B cell (primary cell): ENCODE data around the gene SYNDIG1L. TPM values are rescaled to one million over a fixed set of nuclear protein-coding genes. Genes with fewer than 3 reads are reported as not detected.

Experiments used
- ATAC-seq: fragments of 200-7000 bp; cut with Tn5 transposase; one replicate; pipeline ENCODE4 v1.10.0; 2021; ENCODE audit warnings: low read depth, mild to moderate bottlenecking, moderate number of reproducible peaks, moderate library complexity
- CTCF ChIA-PET: fragments of 350-600 bp; sonication (Branson Sonifier 250); formaldehyde crosslinking; loops from one replicate; lab custom pipeline; 2021; ENCODE audit warnings: antibody characterized with exemption, inconsistent platforms; lab: Charles Lee
- POLR2A ChIA-PET: fragments of 350-600 bp; sonication (Branson Sonifier 250); formaldehyde crosslinking; loops from one replicate; lab custom pipeline; 2021; ENCODE audit warnings: antibody characterized with exemption; lab: Charles Lee
- DNase-seq: peaks from one replicate; pipeline ENCODE4 v3.0.0; 2013
- H2AFZ ChIP-seq: 2 replicates; pipeline ENCODE4 v1.6.1; 2012; ENCODE audit warnings: mild to moderate bottlenecking, low read depth, low read length; ENCODE audit not compliant: insufficient read depth, poor library complexity, severe bottlenecking
- H3K27ac ChIP-seq, 2 donors: 1 replicate in 1 of 2; 2 replicates in 1 of 2; pipeline ENCODE4 v1.5.1; 2012 to 2013; ENCODE audit warnings: low read length in 2 of 2, mild to moderate bottlenecking in 2 of 2, moderate library complexity in 1 of 2
- H3K27me3 ChIP-seq, 4 experiments: fragments of 200-600 bp in 1 of 4; sonication (generic) in 1 of 4; replicated peaks in 1 of 4; 1 replicate in 2 of 4; 2 replicates in 2 of 4; pipeline versions ENCODE4 v1.6.1 to v1.7.0; 2013 to 2016; ENCODE audit warnings: low read length in 3 of 4, mild to moderate bottlenecking in 2 of 4, mixed read lengths in 1 of 4, moderate library complexity in 1 of 4; ENCODE audit not compliant: insufficient read depth in 4 of 4, control insufficient read depth in 3 of 4; ENCODE audit errors: control extremely low read depth in 1 of 4
- H3K36me3 ChIP-seq, 2 experiments: replicated peaks in 1 of 2; 1 replicate in 1 of 2; 2 replicates in 1 of 2; pipeline versions ENCODE4 v1.6.1 to v1.7.1; 2013; ENCODE audit warnings: low read length in 1 of 2; ENCODE audit not compliant: insufficient read depth in 2 of 2, control insufficient read depth in 1 of 2; ENCODE audit errors: control extremely low read depth in 1 of 2, extremely low read depth in 1 of 2
- H3K4me1 ChIP-seq, 2 donors: fragments of 200-600 bp in 1 of 2; sonication (generic) in 1 of 2; 1 replicate in 1 of 2; 2 replicates in 1 of 2; pipeline versions ENCODE4 v1.5.1 to v1.6.1; 2013 to 2017; ENCODE audit warnings: low read length in 2 of 2; ENCODE audit not compliant: control insufficient read depth in 2 of 2, insufficient read depth in 2 of 2
- H3K4me2 ChIP-seq: replicated peaks from 2 replicates; pipeline ENCODE3; 2012; ENCODE audit warnings: mild to moderate bottlenecking, low read depth, low read length; ENCODE audit not compliant: poor library complexity, severe bottlenecking
- H3K4me3 ChIP-seq, 5 experiments: fragments of 200-600 bp in 1 of 5; sonication (generic) in 1 of 5; 1 replicate in 3 of 5; 2 replicates in 2 of 5; pipeline versions ENCODE4 v1.5.1 to v1.7.0; 2011 to 2016; ENCODE audit warnings: low read length in 4 of 5, mild to moderate bottlenecking in 4 of 5, low read depth in 2 of 5, control low read depth in 1 of 5, moderate library complexity in 1 of 5; ENCODE audit not compliant: insufficient read depth in 1 of 5; ENCODE audit errors: control extremely low read depth in 1 of 5, extremely low read depth in 1 of 5
- H3K79me2 ChIP-seq: fragments of 200-600 bp; sonication (generic); one replicate; pipeline ENCODE4 v1.6.0; 2016; ENCODE audit warnings: low read length; ENCODE audit not compliant: control insufficient read depth, insufficient read depth
- H3K9ac ChIP-seq: fragments of 200-600 bp; sonication (generic); 2 replicates; pipeline ENCODE4 v1.6.1; 2017; ENCODE audit warnings: mild to moderate bottlenecking, low read length, moderate library complexity
- H3K9me3 ChIP-seq, 3 donors: one replicate each; pipeline versions ENCODE4 v1.6.1 to v1.7.1; 2013; ENCODE audit warnings: low read length in 2 of 3; ENCODE audit not compliant: control insufficient read depth in 2 of 3, insufficient read depth in 1 of 3; ENCODE audit errors: control extremely low read depth in 1 of 3
- H4K20me1 ChIP-seq: 2 replicates; pipeline ENCODE4 v1.6.0; 2012; ENCODE audit warnings: mild to moderate bottlenecking, low read length; ENCODE audit not compliant: insufficient read depth, control insufficient read depth, poor library complexity, severe bottlenecking
- H3K27ac Mint-ChIP-seq: one replicate; pipeline ENCODE4 v1.8.0; 2021; ENCODE audit warnings: mixed read lengths
- H3K27me3 Mint-ChIP-seq: one replicate; pipeline ENCODE4 v1.8.0; 2021; ENCODE audit warnings: mixed read lengths
- H3K4me1 Mint-ChIP-seq: one replicate; pipeline ENCODE4 v1.8.0; 2021; ENCODE audit warnings: mixed read lengths
- H3K4me3 Mint-ChIP-seq: one replicate; pipeline ENCODE4 v1.8.0; 2021; ENCODE audit warnings: mixed read lengths
- H3K9me3 Mint-ChIP-seq: one replicate; pipeline ENCODE4 v1.8.0; 2022; ENCODE audit warnings: mixed read lengths; ENCODE audit not compliant: insufficient read depth
- EZH2 ChIP-seq: IDR thresholded peaks from 2 replicates; pipeline ENCODE4 v1.6.1; 2012; ENCODE audit warnings: borderline replicate concordance, low read depth, mild to moderate bottlenecking, moderate library complexity, low read length; ENCODE audit not compliant: insufficient read depth, poor library complexity, severe bottlenecking
- WGBS: methylation state at CpG from one replicate; pipeline ENCODE4 v1.1.5; 2013; ENCODE audit warnings: missing lambda C conversion rate; ENCODE audit not compliant: insufficient coverage; 5-methylcytosine and 5-hydroxymethylcytosine counted together
- intact Hi-C: fragments of 100-400 bp; cut with micrococcal nuclease; formaldehyde crosslinking; loops from one replicate; pipeline ENCODE4 v1.10.0; 2022
- polyA plus RNA-seq: library from polyadenylated mRNA; depleted of rRNA; stranded (reverse); fragments of >200 nt; gene quantifications from 2 replicates; pipeline ENCODE4 v1.2.3, GENCODE V29; 2012
- total RNA-seq, 2 donors: library from RNA; stranded (reverse); fragments of 120-200 nt in 1 of 2; gene quantifications; 1 replicate in 1 of 2; 2 replicates in 1 of 2; pipeline versions ENCODE4 v1.2.3 to v1.2.4, GENCODE V29; 2013 to 2022
- TF ChIP-seq, protein P1 (sequence below): fragments of 200-600 bp; IDR thresholded peaks from one replicate; pipeline ENCODE4 v1.8.0; 2022; ENCODE audit warnings: antibody characterized with exemption, mild to moderate bottlenecking

SYNDIG1L gene
- total and polyA plus RNA-seq, 2 donors (not counting 1 experiment from before 2014, with no cell fraction given), result 0.16 TPM; not detected in 1

DNA sequence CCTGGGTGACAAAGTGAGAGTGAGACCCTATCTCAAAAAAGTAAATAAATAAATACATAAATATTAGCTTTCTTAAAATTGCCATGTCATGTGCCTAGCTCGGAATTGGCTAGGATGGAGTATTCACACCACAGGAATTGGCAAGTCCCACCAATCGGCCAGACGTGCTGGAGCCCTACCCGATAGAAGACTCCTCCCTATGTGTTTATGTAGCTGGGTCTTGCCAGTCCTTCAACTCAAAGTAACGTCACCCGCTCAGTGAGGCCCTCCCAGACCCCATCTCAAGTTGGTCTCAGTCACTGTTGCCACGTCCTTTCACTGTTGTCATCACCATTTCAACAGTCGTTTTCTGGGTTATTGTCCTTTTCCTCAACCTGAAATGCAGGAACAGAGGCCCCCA is 57.6 kb downstream of the SYNDIG1L start:
- H3K36me3 ChIP-seq, result no peaks in the 10 kb centered on the region
- no peak overlapping the region for H3K4me3 ChIP-seq
- peaks cover 0 to 3% (median 0%) of the 10 kb centered on the region in 4 experiments for H3K27me3 ChIP-seq
- DNase-seq (no peak), ATAC-seq (no peak)
- H3K4me2 ChIP-seq, result no peak overlapping the region
- no peak overlapping the region for H3K27ac ChIP-seq
- TF ChIP-seq EZH2, result no peak
- TF ChIP-seq, protein P1, sequence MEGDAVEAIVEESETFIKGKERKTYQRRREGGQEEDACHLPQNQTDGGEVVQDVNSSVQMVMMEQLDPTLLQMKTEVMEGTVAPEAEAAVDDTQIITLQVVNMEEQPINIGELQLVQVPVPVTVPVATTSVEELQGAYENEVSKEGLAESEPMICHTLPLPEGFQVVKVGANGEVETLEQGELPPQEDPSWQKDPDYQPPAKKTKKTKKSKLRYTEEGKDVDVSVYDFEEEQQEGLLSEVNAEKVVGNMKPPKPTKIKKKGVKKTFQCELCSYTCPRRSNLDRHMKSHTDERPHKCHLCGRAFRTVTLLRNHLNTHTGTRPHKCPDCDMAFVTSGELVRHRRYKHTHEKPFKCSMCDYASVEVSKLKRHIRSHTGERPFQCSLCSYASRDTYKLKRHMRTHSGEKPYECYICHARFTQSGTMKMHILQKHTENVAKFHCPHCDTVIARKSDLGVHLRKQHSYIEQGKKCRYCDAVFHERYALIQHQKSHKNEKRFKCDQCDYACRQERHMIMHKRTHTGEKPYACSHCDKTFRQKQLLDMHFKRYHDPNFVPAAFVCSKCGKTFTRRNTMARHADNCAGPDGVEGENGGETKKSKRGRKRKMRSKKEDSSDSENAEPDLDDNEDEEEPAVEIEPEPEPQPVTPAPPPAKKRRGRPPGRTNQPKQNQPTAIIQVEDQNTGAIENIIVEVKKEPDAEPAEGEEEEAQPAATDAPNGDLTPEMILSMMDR, result no peak
- no peaks in the 10 kb centered on the region for H3K4me1 ChIP-seq
- peaks cover 4% of the 10 kb centered on the region for H3K27me3 Mint-ChIP-seq
- POLR2A ChIA-PET, result no interaction called here
- H3K9me3 ChIP-seq, result no peaks in the 10 kb centered on the region
- intact Hi-C loops, result no loop called here
- no peaks in the 10 kb centered on the region for H3K4me1 Mint-ChIP-seq
- H4K20me1 ChIP-seq, result no peaks in the 10 kb centered on the region
- H3K4me3 Mint-ChIP-seq, result no peak overlapping the region
- CTCF ChIA-PET, result interaction anchor here (0.8 to 1.2 kb wide), 2 partner anchors 33 to 107 kb away, joined by 3 read pairs; no protein-coding TSS in a partner anchor
- H3K79me2 ChIP-seq, result no peaks in the 10 kb centered on the region
- no peaks in the 10 kb centered on the region for H3K9me3 Mint-ChIP-seq
- no peak overlapping the region for H3K27ac Mint-ChIP-seq
- no peak overlapping the region for H3K9ac ChIP-seq
- H2AFZ ChIP-seq, result no peak overlapping the region
- WGBS, result 85% methylated on average over 6 of the region's 8 CpGs

DNA sequence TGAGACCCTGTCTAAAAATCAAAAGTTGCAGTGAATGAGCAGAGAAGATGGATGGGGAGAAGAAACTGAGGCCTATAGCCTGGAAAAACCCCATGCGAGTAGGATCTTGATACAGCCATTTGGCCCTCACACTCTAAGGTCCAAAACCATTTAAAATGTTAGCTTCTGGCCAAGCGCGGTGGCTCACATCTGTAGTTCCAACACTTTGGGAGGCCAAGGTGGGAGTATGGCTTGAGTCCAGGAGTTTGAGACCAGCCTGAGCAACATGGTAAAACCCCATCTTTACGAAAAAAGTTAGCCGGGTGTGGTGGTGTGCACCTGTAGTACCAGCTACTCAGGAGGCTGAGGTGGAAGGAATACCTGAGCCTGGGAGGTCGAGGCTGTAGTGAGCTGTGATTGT is 58.0 kb downstream of the SYNDIG1L start:
- intact Hi-C loops, result no loop called here
- no peaks in the 10 kb centered on the region for H4K20me1 ChIP-seq
- H2AFZ ChIP-seq, result no peak overlapping the region
- CTCF ChIA-PET, result interaction anchor here (0.8 to 1.2 kb wide), 2 partner anchors 33 to 107 kb away, joined by 3 read pairs; no protein-coding TSS in a partner anchor
- DNase-seq, result no peak
- no peak overlapping the region for H3K4me3 ChIP-seq
- H3K4me1 Mint-ChIP-seq, result no peaks in the 10 kb centered on the region
- H3K4me1 ChIP-seq, result no peaks in the 10 kb centered on the region
- no peak overlapping the region for H3K27ac Mint-ChIP-seq
- POLR2A ChIA-PET, result no interaction called here
- H3K4me3 Mint-ChIP-seq, result no peak overlapping the region
- no peak for TF ChIP-seq EZH2
- TF ChIP-seq, protein P1, result no peak
- no peak overlapping the region for H3K4me2 ChIP-seq
- H3K36me3 ChIP-seq, result no peaks in the 10 kb centered on the region
- H3K9me3 ChIP-seq, result no peaks in the 10 kb centered on the region
- no peaks in the 10 kb centered on the region for H3K9me3 Mint-ChIP-seq
- H3K27me3 ChIP-seq, result peaks cover 0 to 3% (median 0%) of the 10 kb centered on the region in 4 experiments
- ATAC-seq, result no peak
- no peak overlapping the region for H3K27ac ChIP-seq
- 95% methylated on average over 4 of the region's 6 CpGs for WGBS
- H3K9ac ChIP-seq, result no peak overlapping the region
- no peaks in the 10 kb centered on the region for H3K79me2 ChIP-seq
- peaks cover 4% of the 10 kb centered on the region for H3K27me3 Mint-ChIP-seq
